H9 (cell line): ENCODE results near the gene FXYD3. TPM values are rescaled to one million over a fixed set of nuclear protein-coding genes. Genes with fewer than 3 reads are reported as not detected.

Experiments
- DNase-seq: peaks from one replicate; pipeline ENCODE4 v3.0.0-alpha.2; 2017
- H2AFZ ChIP-seq: one replicate; pipeline ENCODE4 v1.6.1; 2013; ENCODE audit warnings: mild to moderate bottlenecking, low read length, control low read depth, moderate library complexity
- H2AK5ac ChIP-seq: 2 replicates; pipeline ENCODE4 v1.6.1; 2013; ENCODE audit warnings: low read length, control low read depth, mixed read lengths; ENCODE audit not compliant: insufficient read length
- H2BK120ac ChIP-seq: one replicate; pipeline ENCODE4 v1.6.1; 2013; ENCODE audit warnings: low read depth, mild to moderate bottlenecking, low read length, control low read depth, inconsistent platforms; ENCODE audit not compliant: poor library complexity, severe bottlenecking
- H2BK12ac ChIP-seq: 2 replicates; pipeline ENCODE4 v1.6.1; 2013; ENCODE audit warnings: low read length, control low read depth, mixed read lengths, low read depth; ENCODE audit not compliant: insufficient read length
- H2BK15ac ChIP-seq: 2 replicates; pipeline ENCODE4 v1.6.1; 2013; ENCODE audit warnings: low read depth, low read length, control low read depth
- H2BK20ac ChIP-seq: one replicate; pipeline ENCODE4 v1.6.1; 2013; ENCODE audit warnings: low read depth, mild to moderate bottlenecking, low read length, control low read depth, inconsistent platforms; ENCODE audit not compliant: poor library complexity, severe bottlenecking
- H2BK5ac ChIP-seq: 2 replicates; pipeline ENCODE4 v1.6.1; 2013; ENCODE audit warnings: low read length, control low read depth, mixed read lengths; ENCODE audit not compliant: insufficient read length
- H3K14ac ChIP-seq: 2 replicates; pipeline ENCODE4 v1.6.1; 2013; ENCODE audit warnings: low read length, control low read depth; ENCODE audit not compliant: insufficient read depth
- H3K18ac ChIP-seq: 2 replicates; pipeline ENCODE4 v1.6.1; 2013; ENCODE audit warnings: low read depth, mild to moderate bottlenecking, mixed read lengths, low read length, control low read depth; ENCODE audit not compliant: insufficient read length
- H3K23ac ChIP-seq: 2 replicates; pipeline ENCODE4 v1.6.1; 2013; ENCODE audit warnings: low read length, control low read depth, mixed read lengths, low read depth; ENCODE audit not compliant: insufficient read length
- H3K23me2 ChIP-seq: 2 replicates; pipeline ENCODE4 v1.6.1; 2013; ENCODE audit warnings: low read depth, mild to moderate bottlenecking, mixed read lengths, low read length, control low read depth; ENCODE audit not compliant: insufficient read length, poor library complexity, severe bottlenecking
- H3K27ac ChIP-seq: 2 replicates; pipeline ENCODE4 v1.5.1; 2013; ENCODE audit warnings: low read length, control low read depth, mixed read lengths, low read depth; ENCODE audit not compliant: insufficient read length
- H3K27me3 ChIP-seq: 2 replicates; pipeline ENCODE4 v1.6.1; 2013; ENCODE audit warnings: low read length, control low read depth, inconsistent platforms; ENCODE audit not compliant: insufficient read depth
- H3K4ac ChIP-seq: 2 replicates; pipeline ENCODE4 v1.6.1; 2013; ENCODE audit warnings: low read depth, mild to moderate bottlenecking, control low read depth, inconsistent platforms, low read length, moderate library complexity
- H3K4me1 ChIP-seq: 2 replicates; pipeline ENCODE4 v1.6.1; 2013; ENCODE audit warnings: low read length, control low read depth, inconsistent platforms; ENCODE audit not compliant: insufficient read depth
- H3K4me2 ChIP-seq: 2 replicates; pipeline ENCODE4 v1.6.1; 2013; ENCODE audit warnings: low read length, control low read depth, mixed read lengths; ENCODE audit not compliant: insufficient read length, insufficient read depth
- H3K56ac ChIP-seq: 2 replicates; pipeline ENCODE4 v1.6.1; 2013; ENCODE audit warnings: low read depth, mild to moderate bottlenecking, mixed read lengths, low read length, control low read depth; ENCODE audit not compliant: insufficient read length
- H3K79me1 ChIP-seq: 2 replicates; pipeline ENCODE4 v1.6.1; 2013; ENCODE audit warnings: low read depth, mild to moderate bottlenecking, moderate library complexity, low read length, control low read depth, inconsistent platforms; ENCODE audit not compliant: insufficient read depth, poor library complexity, severe bottlenecking
- H3K79me2 ChIP-seq: 2 replicates; pipeline ENCODE4 v1.6.1; 2013; ENCODE audit warnings: low read length, control low read depth, inconsistent platforms; ENCODE audit not compliant: insufficient read depth
- H3K9ac ChIP-seq: 2 replicates; pipeline ENCODE4 v1.6.1; 2013; ENCODE audit warnings: low read length, control low read depth, mixed read lengths; ENCODE audit not compliant: insufficient read length; ENCODE audit errors: extremely low read depth
- H3K9me3 ChIP-seq: one replicate; pipeline ENCODE4 v1.6.1; 2013; ENCODE audit warnings: low read depth, low read length, inconsistent platforms; ENCODE audit not compliant: control insufficient read depth
- H3T11ph ChIP-seq: one replicate; pipeline ENCODE4 v1.6.1; 2013; ENCODE audit warnings: mild to moderate bottlenecking, low read length, control low read depth, inconsistent platforms
- H4K20me1 ChIP-seq: one replicate; pipeline ENCODE4 v1.6.1; 2013; ENCODE audit not compliant: control insufficient read depth, insufficient read length, insufficient read depth
- H4K5ac ChIP-seq: 2 replicates; pipeline ENCODE4 v1.6.1; 2013; ENCODE audit warnings: low read depth, mild to moderate bottlenecking, mixed read lengths, low read length, control low read depth; ENCODE audit not compliant: insufficient read length
- H4K8ac ChIP-seq: replicated peaks from 2 replicates; pipeline ENCODE4 v1.6.1; 2013; ENCODE audit warnings: low read length, control low read depth, mixed read lengths, low read depth; ENCODE audit not compliant: insufficient read length
- H4K91ac ChIP-seq: 2 replicates; pipeline ENCODE4 v1.6.1; 2013; ENCODE audit warnings: low read depth, mild to moderate bottlenecking, moderate library complexity, mixed read lengths, low read length, control low read depth; ENCODE audit not compliant: insufficient read length
- H3K27ac Mint-ChIP-seq, 3 experiments: 2 replicates in 2 of 3; 3 replicates in 1 of 3; pipeline ENCODE4 v1.8.0; 2020 to 2021; ENCODE audit warnings: mixed read lengths in 3 of 3, mild to moderate bottlenecking in 1 of 3, moderate library complexity in 1 of 3
- H3K27me3 Mint-ChIP-seq: 2 replicates; pipeline ENCODE4 v1.8.0; 2021; ENCODE audit warnings: low read depth, mild to moderate bottlenecking, moderate library complexity, mixed read lengths
- H3K36me3 Mint-ChIP-seq, 3 experiments: 2 replicates in 2 of 3; 3 replicates in 1 of 3; pipeline ENCODE4 v1.8.0; 2020 to 2021; ENCODE audit warnings: low read depth in 3 of 3, mixed read lengths in 3 of 3; ENCODE audit not compliant: insufficient read depth in 1 of 3
- H3K4me1 Mint-ChIP-seq, 2 experiments: 2 replicates each; pipeline ENCODE4 v1.8.0; 2020; ENCODE audit warnings: mixed read lengths in 2 of 2
- H3K4me3 Mint-ChIP-seq, 2 experiments: 2 replicates in 1 of 2; 3 replicates in 1 of 2; pipeline ENCODE4 v1.8.0; 2020 to 2021; ENCODE audit warnings: mild to moderate bottlenecking in 2 of 2, mixed read lengths in 2 of 2, moderate library complexity in 1 of 2
- H3K9me3 Mint-ChIP-seq, 2 experiments: 2 replicates in 1 of 2; 3 replicates in 1 of 2; pipeline ENCODE4 v1.8.0; 2020; ENCODE audit warnings: mild to moderate bottlenecking in 2 of 2, mixed read lengths in 2 of 2, moderate library complexity in 1 of 2
- WGBS: extraction: QIAGEN DNeasy Blood & Tissue Kit; methylation state at CpG from one replicate; pipeline ENCODE4 v1.1.7; 2013; ENCODE audit warnings: missing lambda C conversion rate, low lambda C conversion rate, mixed read lengths; ENCODE audit not compliant: insufficient read length; ENCODE audit errors: extremely low coverage; 5-methylcytosine and 5-hydroxymethylcytosine counted together
- total RNA-seq: library from RNA; stranded (reverse); gene quantifications from 2 replicates; pipeline ENCODE4 v1.2.1, GENCODE V29; 2021
- TF ChIP-seq, protein P1 (sequence below): fragments of 200-600 bp; sonication (generic); conservative IDR thresholded peaks from 3 replicates; pipeline ENCODE4 v1.8.0; 2021; ENCODE audit warnings: antibody characterized with exemption, mild to moderate bottlenecking

FXYD3 gene
- total RNA-seq, 1 experiment from 2014 or later, result 1.5 TPM

DNA sequence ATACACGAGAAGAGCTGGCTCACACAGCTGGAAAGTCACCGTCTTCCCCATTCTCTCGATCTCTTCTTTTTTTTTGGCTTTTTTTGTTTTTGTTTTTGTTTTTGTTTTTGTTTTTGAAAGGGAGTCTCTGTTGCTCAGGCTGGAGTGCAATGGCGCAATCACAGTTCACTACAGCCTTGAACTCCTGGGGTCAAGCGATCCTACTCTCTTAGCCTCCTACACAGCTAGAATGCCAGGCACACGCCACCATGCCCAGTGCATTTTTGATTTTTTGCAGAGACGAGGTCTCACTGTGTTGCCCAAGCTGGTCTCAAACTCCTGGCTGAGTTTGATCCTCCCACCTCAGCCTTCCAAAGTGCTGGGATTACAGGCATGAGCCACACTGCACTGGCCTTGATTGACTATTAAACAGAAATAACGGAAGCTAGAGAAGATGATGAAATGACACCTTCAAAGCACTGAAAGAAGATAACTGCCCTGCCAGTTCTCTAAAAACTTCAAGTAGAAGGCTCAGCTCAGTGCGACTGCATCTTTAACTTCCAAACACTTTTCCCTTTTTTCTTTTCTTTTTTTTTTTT, 4.0 kb downstream of the FXYD3 start:
- Histone ChIP-seq H2BK120ac (no peak overlapping the region), H3K4ac (no peak overlapping the region), H2BK5ac (no peak overlapping the region), H2BK20ac (no peak overlapping the region), H3K9ac (no peak overlapping the region), H3K14ac (no peak overlapping the region), H3K18ac (no peak overlapping the region), H2AFZ (no peak overlapping the region), H2BK12ac (no peak overlapping the region), H3K4me1 (no peaks in the 10 kb centered on the region; the same call in 1 of the 2 replicates), H2AK5ac (no peak overlapping the region), H3K23ac (no peak overlapping the region), H2BK15ac (no peak overlapping the region), H4K8ac (no peak overlapping the region), H4K20me1 (no peaks in the 10 kb centered on the region), H3K79me1 (no peaks in the 10 kb centered on the region), H3K23me2 (no peaks in the 10 kb centered on the region), H3K27ac (no peak overlapping the region), H3K79me2 (no peaks in the 10 kb centered on the region), H3T11ph (no peak overlapping the region), H3K56ac (no peak overlapping the region), H4K91ac (no peak overlapping the region), H3K27me3 (no peaks in the 10 kb centered on the region), H3K9me3 (no peaks in the 10 kb centered on the region), H3K4me2 (no peak overlapping the region), H4K5ac (no peak overlapping the region)
- no peak for DNase-seq
- peaks cover 10% of the 10 kb centered on the region for H3K27me3 Mint-ChIP-seq
- H3K4me3 Mint-ChIP-seq, result no peak overlapping the region; a peak in 1 of 5 replicates
- no peaks in the 10 kb centered on the region for H3K36me3 Mint-ChIP-seq
- no peak overlapping the region; a peak in 1 of 7 replicates for H3K27ac Mint-ChIP-seq
- H3K9me3 Mint-ChIP-seq, result no peaks in the 10 kb centered on the region
- WGBS, result no CpG with 5 or more reads among the region's 9 CpGs
- TF ChIP-seq, protein P1, sequence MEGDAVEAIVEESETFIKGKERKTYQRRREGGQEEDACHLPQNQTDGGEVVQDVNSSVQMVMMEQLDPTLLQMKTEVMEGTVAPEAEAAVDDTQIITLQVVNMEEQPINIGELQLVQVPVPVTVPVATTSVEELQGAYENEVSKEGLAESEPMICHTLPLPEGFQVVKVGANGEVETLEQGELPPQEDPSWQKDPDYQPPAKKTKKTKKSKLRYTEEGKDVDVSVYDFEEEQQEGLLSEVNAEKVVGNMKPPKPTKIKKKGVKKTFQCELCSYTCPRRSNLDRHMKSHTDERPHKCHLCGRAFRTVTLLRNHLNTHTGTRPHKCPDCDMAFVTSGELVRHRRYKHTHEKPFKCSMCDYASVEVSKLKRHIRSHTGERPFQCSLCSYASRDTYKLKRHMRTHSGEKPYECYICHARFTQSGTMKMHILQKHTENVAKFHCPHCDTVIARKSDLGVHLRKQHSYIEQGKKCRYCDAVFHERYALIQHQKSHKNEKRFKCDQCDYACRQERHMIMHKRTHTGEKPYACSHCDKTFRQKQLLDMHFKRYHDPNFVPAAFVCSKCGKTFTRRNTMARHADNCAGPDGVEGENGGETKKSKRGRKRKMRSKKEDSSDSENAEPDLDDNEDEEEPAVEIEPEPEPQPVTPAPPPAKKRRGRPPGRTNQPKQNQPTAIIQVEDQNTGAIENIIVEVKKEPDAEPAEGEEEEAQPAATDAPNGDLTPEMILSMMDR, result no peak
- H3K4me1 Mint-ChIP-seq, result peaks cover 45 to 62% of the 10 kb centered on the region in 2 experiments
